ENCODE data around the gene SMIM27.

Gene SMIM27

DNA sequence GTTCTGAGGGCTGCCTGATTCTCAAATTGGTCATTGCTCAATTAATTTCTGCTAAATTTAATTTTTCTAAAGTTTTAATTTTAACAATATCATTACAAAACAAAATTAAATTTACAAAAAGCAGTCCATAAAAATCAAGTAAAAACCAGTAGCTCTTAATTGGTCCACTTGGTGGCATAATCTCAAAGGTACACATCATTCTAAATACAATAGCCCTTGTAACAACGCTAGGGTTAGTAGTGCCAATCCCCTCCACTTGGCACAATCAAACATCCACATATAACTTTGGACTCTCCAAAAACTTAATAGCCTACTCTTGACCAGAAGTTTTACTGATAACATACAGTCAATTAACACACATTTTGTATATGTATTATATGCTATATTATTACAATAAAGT lies 22.7 kb downstream of the SMIM27 start:
- ChIA-PET POLR2A (no interaction called here), CTCF (interaction anchor here (0.7 to 2.3 kb wide), 2 partner anchors 196 to 393 kb away, joined by 3 to 11 read pairs; no protein-coding TSS in a partner anchor)
- DNase-seq (ENCODE audit: extremely low spot score), result no peak
- no peak for TF ChIP-seq BHLHE40 (IDR thresholded peaks at IDR 0.05; ENCODE audit: borderline replicate concordance)
- TF ChIP-seq SP1 (IDR thresholded peaks at IDR 0.05), result no peak
- no peak for TF ChIP-seq LEF1 (IDR thresholded peaks at IDR 0.05; ENCODE audit: borderline replicate concordance)
- TF ChIP-seq ARNT (IDR thresholded peaks at IDR 0.05), result no peak
- TF ChIP-seq FOXA1 (IDR thresholded peaks at IDR 0.05), result no peak
- TF ChIP-seq L3MBTL2 (conservative IDR thresholded peaks at IDR 0.05), result no peak
- TF ChIP-seq, protein P1, sequence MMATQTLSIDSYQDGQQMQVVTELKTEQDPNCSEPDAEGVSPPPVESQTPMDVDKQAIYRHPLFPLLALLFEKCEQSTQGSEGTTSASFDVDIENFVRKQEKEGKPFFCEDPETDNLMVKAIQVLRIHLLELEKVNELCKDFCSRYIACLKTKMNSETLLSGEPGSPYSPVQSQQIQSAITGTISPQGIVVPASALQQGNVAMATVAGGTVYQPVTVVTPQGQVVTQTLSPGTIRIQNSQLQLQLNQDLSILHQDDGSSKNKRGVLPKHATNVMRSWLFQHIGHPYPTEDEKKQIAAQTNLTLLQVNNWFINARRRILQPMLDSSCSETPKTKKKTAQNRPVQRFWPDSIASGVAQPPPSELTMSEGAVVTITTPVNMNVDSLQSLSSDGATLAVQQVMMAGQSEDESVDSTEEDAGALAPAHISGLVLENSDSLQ (IDR thresholded peaks at IDR 0.05), result no peak
- TF ChIP-seq HDGF (IDR thresholded peaks at IDR 0.05; ENCODE audit: borderline replicate concordance), result no peak
- no peak for TF ChIP-seq FOXM1 (IDR thresholded peaks at IDR 0.05; ENCODE audit: borderline replicate concordance)
- no peak for TF ChIP-seq NFRKB (IDR thresholded peaks at IDR 0.05)
- TF ChIP-seq ZNF384 (IDR thresholded peaks at IDR 0.05), result no peak
- TF ChIP-seq TARDBP (IDR thresholded peaks at IDR 0.05), result no peak
- no peak for TF ChIP-seq FOXK2 (IDR thresholded peaks at IDR 0.05)
- TF ChIP-seq SUZ12 (IDR thresholded peaks at IDR 0.05), result no peak

DNA sequence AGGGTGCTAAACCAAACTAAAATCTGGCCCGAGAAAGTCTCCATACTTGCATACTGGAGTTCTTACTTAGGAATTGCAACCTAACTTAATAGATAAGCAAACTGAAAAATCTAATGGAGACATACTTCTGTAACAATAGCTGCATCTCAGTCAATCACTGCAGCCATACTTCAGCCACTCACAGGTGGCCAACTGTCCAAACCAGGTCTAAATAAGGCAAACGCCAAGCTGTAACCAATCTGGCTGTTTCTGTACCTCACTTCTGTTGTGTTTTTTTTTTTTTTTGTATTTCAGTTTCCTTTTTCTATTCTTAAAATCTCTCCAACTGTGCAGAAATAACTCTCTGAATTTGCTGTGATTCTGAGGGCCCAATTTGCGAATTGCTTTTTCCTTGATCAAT lies 25.2 kb downstream of the SMIM27 start:
- TF ChIP-seq ARNT (IDR thresholded peaks at IDR 0.05), result no peak
- TF ChIP-seq ELF4 (IDR thresholded peaks at IDR 0.05), result no peak
- TF ChIP-seq, protein P1 (IDR thresholded peaks at IDR 0.05), result no peak
- TF ChIP-seq ZNF384 (IDR thresholded peaks at IDR 0.05), result no peak
- no peak for TF ChIP-seq LEF1 (IDR thresholded peaks at IDR 0.05; ENCODE audit: borderline replicate concordance)
- TF ChIP-seq SP1 (IDR thresholded peaks at IDR 0.05), result no peak
- TF ChIP-seq FOXM1 (IDR thresholded peaks at IDR 0.05; ENCODE audit: borderline replicate concordance), result no peak
- no peak for TF ChIP-seq HDGF (IDR thresholded peaks at IDR 0.05; ENCODE audit: borderline replicate concordance)
- no peak for TF ChIP-seq FOXK2 (IDR thresholded peaks at IDR 0.05)
- ChIA-PET POLR2A (no interaction called here), CTCF (interaction anchor here (6.6 kb wide), 1 partner anchor 199 kb away, joined by 81 read pairs; no protein-coding TSS in a partner anchor)
- no peak for DNase-seq (ENCODE audit: extremely low spot score)

DNA sequence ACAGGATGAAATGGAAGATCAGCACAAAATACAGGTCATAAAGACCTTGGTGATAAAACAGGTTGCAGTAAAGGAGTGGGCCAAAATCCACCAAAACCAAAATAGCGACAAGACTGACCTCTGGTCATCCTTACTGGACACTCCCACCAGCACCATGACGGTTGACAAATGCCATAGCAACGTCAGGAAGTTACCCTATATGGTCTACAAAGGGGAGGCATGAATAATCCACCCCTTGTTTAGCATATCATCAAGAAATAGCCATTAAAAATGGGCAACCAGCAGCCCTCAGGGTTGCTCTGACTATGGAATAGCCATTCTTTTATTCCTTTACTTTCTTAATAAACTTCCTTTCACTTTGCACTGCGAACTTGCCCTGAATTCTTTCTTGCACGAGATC lies 26.8 kb downstream of the SMIM27 start:
- POLR2A ChIA-PET, result no interaction called here
- DNase-seq (ENCODE audit: extremely low spot score), result no peak
- TF ChIP-seq TARDBP (IDR thresholded peaks at IDR 0.05) (no peak), FOXK2 (IDR thresholded peaks at IDR 0.05) (no peak)

DNA sequence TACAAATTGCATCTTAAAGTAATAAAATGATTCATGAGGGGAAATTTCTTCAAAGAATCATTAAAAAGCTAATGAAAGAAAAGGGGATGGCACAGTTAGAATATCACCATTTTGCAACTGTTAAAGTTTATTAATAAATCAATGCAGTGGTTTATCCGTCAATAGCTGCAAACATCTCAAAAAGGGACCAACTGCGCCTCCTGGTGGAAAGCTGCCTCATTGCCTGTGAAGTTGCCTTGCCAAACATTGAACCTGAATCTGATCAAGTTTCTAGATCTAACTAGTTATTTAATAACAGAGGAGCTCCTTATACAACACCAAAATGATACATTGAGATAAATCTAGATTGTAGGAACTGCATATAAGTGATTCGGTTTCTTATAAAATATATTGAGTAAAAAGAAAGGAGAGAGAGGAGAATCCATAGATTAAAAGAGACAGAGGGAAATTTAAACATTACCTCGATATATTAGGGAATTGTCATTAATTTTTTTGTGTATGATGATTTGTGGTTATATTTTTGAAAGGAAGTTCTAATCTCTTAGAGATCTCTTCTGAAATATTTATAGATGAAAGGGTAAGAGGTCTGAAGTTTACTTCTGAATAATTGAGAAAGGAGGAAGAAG lies 27.7 kb downstream of the SMIM27 start:
- CTCF ChIA-PET, result interaction anchor here (0.5 to 6.6 kb wide), 10 partner anchors 9 to 393 kb away, joined by 3 to 81 read pairs (median 4); partner anchors contain the start of gene RIGI
- POLR2A ChIA-PET, result no interaction called here
- peak; percentile 45 for DNase-seq (ENCODE audit: extremely low spot score)
- TF ChIP-seq, protein P1 (IDR thresholded peaks at IDR 0.05), result peak; percentile 73
- TF ChIP-seq LEF1 (IDR thresholded peaks at IDR 0.05; ENCODE audit: borderline replicate concordance), result no peak

More for the DNA sequence above, 26.8 kb downstream of the SMIM27 start:
- CTCF ChIA-PET, result interaction anchor here (0.7 to 6.6 kb wide), 4 partner anchors 53 to 204 kb away, joined by 3 to 81 read pairs (median 4); partner anchors contain the start of gene RIGI

DNA sequence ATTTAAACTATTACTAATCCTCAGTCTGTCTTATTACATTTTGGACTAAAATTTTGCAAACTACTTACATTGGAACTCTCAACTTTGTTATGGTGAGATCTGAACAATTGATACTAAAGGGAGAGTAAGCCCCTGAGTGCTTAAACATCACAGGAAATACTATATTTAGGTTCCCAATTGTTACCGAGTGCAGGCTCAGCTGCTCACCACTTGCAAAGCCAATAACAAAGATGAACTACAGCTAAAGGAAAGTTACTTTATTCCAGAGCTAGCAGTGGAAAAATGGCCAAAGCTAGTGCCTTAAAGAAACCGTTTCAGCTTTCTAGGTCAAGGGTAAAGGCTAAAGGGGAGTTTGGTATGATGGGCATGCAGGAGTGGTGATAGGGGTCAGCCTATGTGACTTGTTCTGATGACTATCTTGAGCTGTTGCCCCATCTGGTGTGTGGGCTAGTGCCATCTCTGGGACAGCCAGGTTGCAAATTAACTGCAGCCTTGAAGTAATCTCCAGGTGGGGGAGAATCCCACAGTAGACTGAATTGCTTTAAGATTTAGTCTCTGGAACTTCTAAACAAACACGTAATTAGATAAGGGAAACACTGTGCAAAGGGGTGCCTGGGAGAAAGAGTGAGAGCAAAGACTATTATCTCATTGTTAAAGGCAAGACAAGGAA lies 28.6 kb downstream of the SMIM27 start:
- TF ChIP-seq FOXA1 (IDR thresholded peaks at IDR 0.05) (no peak), LEF1 (IDR thresholded peaks at IDR 0.05; ENCODE audit: borderline replicate concordance) (no peak), ZNF384 (IDR thresholded peaks at IDR 0.05) (no peak)
- TF ChIP-seq, protein P1 (IDR thresholded peaks at IDR 0.05), result no peak
- CTCF ChIA-PET, result interaction anchor here (0.7 to 6.6 kb wide), 9 partner anchors 8 to 1039 kb away, joined by 3 to 81 read pairs (median 4); no protein-coding TSS in a partner anchor
- POLR2A ChIA-PET, result interaction anchor here (1.3 to 1.6 kb wide), 2 partner anchors 196 to 202 kb away, joined by 3 to 4 read pairs; partner anchors contain the start of gene ACO1
- no peak for DNase-seq (ENCODE audit: extremely low spot score)

DNA sequence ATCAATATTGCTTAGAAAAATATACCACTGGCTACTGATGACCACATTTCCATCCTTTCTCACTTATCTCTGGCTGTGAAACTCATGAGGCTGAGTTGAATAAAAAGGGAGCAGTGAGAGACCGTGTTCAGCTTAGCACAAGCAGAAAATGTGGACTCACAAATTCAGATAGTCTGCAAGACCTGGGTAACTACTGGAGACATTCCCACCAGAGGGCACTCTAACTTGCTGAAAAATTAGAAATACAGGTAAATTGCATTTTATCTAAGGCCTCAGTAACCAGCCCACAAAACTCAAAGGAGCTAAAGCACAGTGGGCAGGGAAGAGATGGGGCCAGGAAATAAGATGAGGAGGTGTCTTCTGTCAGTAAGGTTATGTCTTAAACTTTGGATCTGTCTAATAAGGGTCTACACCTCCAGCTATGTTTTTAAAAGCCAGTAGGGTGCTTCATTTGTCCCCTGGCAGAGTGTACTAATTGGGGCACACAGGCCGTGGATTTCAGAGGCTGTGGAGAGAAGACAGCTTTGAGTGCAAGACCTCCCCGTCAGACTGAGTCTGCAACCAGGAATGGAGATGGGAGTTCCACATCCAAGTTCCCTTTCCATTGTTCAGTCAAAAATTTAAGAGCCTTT lies 29.5 kb downstream of the SMIM27 start:
- TF ChIP-seq SUZ12 (IDR thresholded peaks at IDR 0.05), result no peak
- DNase-seq (ENCODE audit: extremely low spot score), result peak; percentile 26
- ChIA-PET POLR2A (interaction anchor here (1.3 to 1.6 kb wide), 2 partner anchors 197 to 202 kb away, joined by 3 to 4 read pairs; partner anchors contain the start of gene ACO1), CTCF (interaction anchor here (0.6 to 6.6 kb wide), 9 partner anchors 51 to 1039 kb away, joined by 3 to 81 read pairs (median 3); no protein-coding TSS in a partner anchor)

Measured in HEK293T (cell line).